GM19328 (cell line): ENCODE measurements around the gene ANKRD49.

ENCODE experiments used
- ATAC-seq: cut with Tn5 transposase; IDR thresholded peaks from one replicate; pipeline ENCODE4 v1.9.1; 2021; ENCODE audit warnings: mild to moderate bottlenecking, moderate library complexity; ENCODE audit not compliant: unreplicated experiment

ANKRD49 gene, protein sequence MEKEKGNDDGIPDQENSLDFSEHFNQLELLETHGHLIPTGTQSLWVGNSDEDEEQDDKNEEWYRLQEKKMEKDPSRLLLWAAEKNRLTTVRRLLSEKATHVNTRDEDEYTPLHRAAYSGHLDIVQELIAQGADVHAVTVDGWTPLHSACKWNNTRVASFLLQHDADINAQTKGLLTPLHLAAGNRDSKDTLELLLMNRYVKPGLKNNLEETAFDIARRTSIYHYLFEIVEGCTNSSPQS

DNA sequence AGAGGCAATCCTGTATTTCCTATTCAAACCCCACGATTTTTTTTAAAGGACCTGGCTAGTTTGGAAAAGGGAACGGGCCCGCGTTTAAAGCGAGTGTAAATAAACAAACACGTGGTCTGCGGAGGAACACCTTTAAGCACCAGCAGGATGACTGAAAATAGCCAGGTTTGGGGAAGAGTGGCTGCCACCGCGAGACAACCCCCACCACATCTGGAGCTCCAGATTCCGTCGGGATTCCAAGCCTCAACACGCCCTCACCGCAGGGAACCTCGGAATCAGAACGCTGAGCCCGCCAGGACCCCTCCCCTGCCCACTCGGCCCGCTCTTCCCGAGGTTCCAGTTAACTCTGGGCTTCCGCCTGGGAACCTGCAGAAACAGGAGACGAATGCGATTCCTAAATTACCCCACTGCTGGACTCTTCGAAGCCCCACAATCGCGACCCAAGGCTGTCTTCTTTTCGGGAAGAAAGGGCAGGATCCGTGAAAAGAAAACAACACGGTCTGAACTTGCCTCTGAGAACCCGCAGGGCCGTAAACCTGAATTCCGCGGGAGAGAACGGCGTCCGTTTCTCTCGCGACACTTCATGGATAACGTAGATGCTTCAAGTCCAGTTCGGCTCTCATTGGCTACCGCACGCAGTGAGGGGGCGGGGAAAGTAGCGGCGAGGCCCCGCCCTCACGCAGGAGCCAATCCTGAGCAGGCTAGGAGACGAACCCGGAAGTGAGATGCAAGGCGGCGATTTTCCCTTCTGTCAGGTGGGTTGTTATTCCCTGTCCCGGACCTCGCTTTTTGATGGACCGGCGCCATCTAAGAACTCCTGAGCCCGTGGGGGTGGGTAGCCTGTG, at the start of gene ANKRD49, which contains the start of gene MRE11:
Gene ANKRD49 (plus strand): TSS at position 704 of the 845 bp plus-strand sequence. CDS start 2,710 bp downstream, outside the sequence.
Gene MRE11 (minus strand): TSS at position 564 of the 845 bp plus-strand sequence. CDS start 1,043 bp downstream, outside the sequence.
- peak; percentile 100 for ATAC-seq

- ATAC-seq, result no peak
These were observed 48.1 kb upstream of the ANKRD49 start for GRCh38 chr11:94445641-94446040.

GRCh38 chr11:94447149-94447548, 46.6 kb upstream of the ANKRD49 start:
- no peak for ATAC-seq

GRCh38 chr11:94449029-94449428, 44.8 kb upstream of the ANKRD49 start:
- no peak for ATAC-seq

- ATAC-seq, result no peak
These were observed 44.3 kb upstream of the ANKRD49 start for GRCh38 chr11:94449437-94449836.

GRCh38 chr11:94450048-94450447, 43.7 kb upstream of the ANKRD49 start:
- ATAC-seq, result no peak

DNA sequence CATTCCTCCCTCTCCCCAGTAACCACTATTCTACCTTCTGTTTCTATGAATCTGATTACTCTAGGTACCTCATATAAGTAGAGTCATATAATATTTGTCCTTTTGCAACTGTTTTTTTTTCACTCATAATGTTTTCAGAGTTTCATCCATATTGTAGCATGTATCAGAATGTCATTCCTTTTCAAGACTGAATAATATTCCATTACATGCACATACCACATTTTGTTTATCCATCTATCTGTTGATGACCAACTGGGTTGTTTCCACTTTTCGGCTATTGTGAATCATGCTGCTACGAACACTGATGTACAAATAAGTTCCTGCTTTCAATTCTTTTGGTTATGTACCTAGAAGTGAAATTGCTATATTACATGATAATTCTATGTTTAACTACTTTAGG, 40.8 kb upstream of the ANKRD49 start:
- ATAC-seq, result no peak

DNA sequence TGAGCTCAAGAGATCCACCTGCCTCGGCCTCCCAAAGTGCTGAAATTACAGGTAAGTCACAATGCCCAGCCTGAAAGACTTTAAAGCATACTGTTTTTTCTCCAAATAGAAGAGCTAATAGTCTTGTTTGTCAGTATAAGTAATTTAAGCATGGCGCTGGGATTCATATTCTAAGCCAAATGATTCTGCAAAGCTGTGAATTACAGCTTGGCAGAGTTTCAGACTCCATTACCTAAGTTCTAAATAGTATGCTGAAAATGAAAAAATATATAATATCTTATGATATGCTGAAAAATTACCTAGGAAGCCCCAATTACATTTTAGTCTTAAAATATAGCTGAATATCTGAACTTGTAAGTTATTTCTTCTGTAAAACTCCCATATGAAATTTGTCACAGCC, 39.5 kb upstream of the ANKRD49 start:
- no peak for ATAC-seq

- no peak for ATAC-seq
These were observed 37.9 kb upstream of the ANKRD49 start for GRCh38 chr11:94455861-94456260.

DNA sequence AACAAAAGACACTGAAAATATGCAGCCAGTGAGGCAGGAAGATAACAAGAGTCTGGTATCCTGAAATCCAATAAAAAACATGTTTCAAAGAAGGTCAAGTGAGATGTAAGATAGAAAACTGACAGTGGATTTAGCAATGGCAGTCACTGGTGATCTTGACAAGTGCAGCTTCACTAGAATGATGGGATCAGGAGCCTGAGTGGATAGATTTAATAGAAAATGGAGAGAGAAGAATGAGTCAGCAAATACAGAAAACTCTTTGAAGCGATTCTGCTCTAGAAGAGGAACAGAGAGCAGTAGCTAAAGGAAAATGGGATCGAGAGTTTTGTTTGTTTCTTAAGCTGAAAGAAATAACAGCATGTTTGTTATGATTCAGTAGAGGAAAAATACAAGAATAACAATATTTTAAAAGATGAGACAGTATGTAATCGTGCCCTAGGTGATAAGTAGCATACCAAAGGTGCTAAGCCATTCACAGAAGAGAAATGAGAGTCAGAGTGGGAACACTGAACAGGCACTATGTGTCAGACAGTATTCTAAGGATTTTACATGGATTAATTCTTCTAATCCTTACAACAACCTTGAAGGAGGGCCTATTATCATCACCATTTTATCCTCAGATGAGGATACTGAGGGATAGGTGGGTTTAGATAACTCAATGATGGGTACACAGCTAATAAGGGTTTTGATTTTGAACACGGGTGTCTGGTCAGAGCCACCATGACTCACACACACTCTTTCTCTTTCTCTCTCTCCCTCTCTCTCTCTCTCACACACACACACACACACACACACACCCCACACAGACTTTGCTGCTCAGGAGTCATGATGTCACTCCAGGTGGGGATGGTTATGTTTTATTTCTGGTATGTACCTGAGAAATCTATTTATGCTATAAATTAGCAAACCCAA, 36.4 kb upstream of the ANKRD49 start:
- ATAC-seq, result no peak

DNA sequence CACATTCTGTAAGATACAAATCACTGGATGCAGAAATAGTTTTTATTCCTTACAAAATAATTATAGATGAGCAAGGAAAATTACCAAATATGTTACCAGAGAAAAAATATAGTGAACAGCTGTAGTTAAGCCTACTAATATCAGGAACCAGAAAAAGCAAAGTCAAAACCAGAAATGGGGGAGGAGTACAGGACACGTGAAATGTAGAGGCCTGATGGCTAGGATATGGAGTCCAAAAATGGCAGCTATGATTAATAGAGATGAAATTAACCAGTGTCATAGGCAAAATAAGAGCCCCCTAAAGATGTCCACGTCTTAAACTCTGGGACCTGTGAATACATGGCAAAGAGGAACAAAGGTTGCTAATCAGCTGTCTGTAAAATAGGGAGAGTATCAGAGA, 34.2 kb upstream of the ANKRD49 start:
- ATAC-seq, result no peak

DNA sequence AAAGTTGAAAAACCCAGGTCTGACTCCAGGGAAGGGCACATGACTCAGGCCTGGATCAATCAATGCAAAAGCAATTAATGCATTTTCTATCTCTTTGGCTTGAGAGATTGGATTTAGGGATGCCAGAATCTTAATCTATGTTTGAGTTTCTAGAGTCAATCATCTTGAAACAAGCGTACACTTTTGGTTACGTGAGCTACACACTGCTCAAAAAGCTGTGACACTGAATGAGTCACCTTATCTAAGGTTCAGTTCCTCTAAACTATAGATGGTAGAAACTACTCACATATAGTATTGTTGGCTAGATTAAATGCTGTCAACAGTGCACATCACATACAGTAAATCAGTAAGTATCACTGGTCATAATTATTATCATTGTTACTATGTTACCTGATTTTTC, 24.4 kb upstream of the ANKRD49 start:
- peak; percentile 61 for ATAC-seq

GRCh38 chr11:94472916-94473799, 20.6 kb upstream of the ANKRD49 start:
- peak; percentile 87 for ATAC-seq

GRCh38 chr11:94477624-94478023, 16.2 kb upstream of the ANKRD49 start:
- ATAC-seq, result no peak

- ATAC-seq, result no peak
These were observed 12.4 kb upstream of the ANKRD49 start for GRCh38 chr11:94481342-94481741.

DNA sequence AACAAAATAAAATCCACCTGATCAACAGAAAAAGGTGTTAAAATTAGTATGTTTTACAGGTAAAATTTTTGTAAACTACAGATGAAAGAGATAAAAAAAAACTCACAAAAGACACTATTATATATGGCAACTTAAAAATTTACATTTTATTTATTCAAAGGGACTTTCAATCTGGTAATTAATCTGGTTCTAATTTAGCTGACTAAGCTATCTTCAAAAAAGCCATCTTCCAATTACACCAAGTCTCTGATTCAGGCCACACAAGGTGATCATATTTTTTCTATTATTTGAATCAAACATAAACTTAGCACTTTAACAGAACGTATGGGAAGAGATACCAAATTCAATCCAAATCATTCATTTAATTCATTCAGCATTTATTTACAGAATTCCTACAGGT, 7.7 kb upstream of the ANKRD49 start:
- no peak for ATAC-seq

- ATAC-seq, result peak; percentile 54
These were observed 419 bp downstream of the ANKRD49 start for GRCh38 chr11:94494126-94494680.

- no peak for ATAC-seq
These were observed 6.4 kb downstream of the ANKRD49 start for GRCh38 chr11:94500181-94500580.

GRCh38 chr11:94501522-94501921, 7.7 kb downstream of the ANKRD49 start:
- ATAC-seq, result no peak
